MM.1S (cell line): ENCODE results near the gene TMPRSS5.

ENCODE experiments used
- DNase-seq: peaks from one replicate; pipeline ENCODE4 v3.0.0-alpha.2; 2015
- H2AFZ ChIP-seq: fragments of 300-600 bp; sonication (generic); 2 replicates; pipeline ENCODE4 v1.6.0; 2016; ENCODE audit warnings: antibody characterized with exemption, low read length
- H3F3A ChIP-seq: fragments of 300-600 bp; sonication (generic); 2 replicates; pipeline ENCODE4 v1.6.1; 2016; ENCODE audit warnings: mild to moderate bottlenecking, antibody characterized with exemption, low read length, moderate library complexity, mixed read lengths; ENCODE audit not compliant: insufficient read depth
- H3K27ac ChIP-seq: fragments of 300-600 bp; sonication (generic); 2 replicates; pipeline ENCODE4 v1.5.1; 2016; ENCODE audit warnings: mild to moderate bottlenecking, low read length
- H3K27me3 ChIP-seq: fragments of 300-600 bp; sonication (generic); replicated peaks from 2 replicates; pipeline ENCODE4 v1.6.0; 2016; ENCODE audit warnings: low read length; ENCODE audit not compliant: insufficient read depth
- H3K36me3 ChIP-seq: fragments of 300-600 bp; sonication (generic); replicated peaks from 2 replicates; pipeline ENCODE4 v1.6.1; 2016; ENCODE audit warnings: mild to moderate bottlenecking, low read length, mixed read lengths; ENCODE audit not compliant: insufficient read depth
- H3K4me1 ChIP-seq: fragments of 300-600 bp; sonication (generic); 2 replicates; pipeline ENCODE4 v1.6.1; 2016; ENCODE audit warnings: low read length, mixed read lengths
- H3K4me2 ChIP-seq: fragments of 300-600 bp; sonication (generic); 2 replicates; pipeline ENCODE4 v1.6.0; 2016; ENCODE audit warnings: low read depth, low read length
- H3K4me3 ChIP-seq: fragments of 300-600 bp; sonication (generic); 2 replicates; pipeline ENCODE4 v1.5.1; 2016; ENCODE audit warnings: low read length, mixed read lengths
- H3K79me2 ChIP-seq: fragments of 300-600 bp; sonication (generic); 2 replicates; pipeline ENCODE4 v1.6.1; 2016; ENCODE audit warnings: mixed run types, low read length, mixed read lengths
- H3K9ac ChIP-seq: fragments of 300-600 bp; sonication (generic); 2 replicates; pipeline ENCODE4 v1.6.1; 2016; ENCODE audit warnings: low read length, mixed read lengths
- H3K9me2 ChIP-seq: fragments of 300-600 bp; sonication (generic); replicated peaks from 2 replicates; pipeline ENCODE4 v1.6.1; 2016; ENCODE audit warnings: mild to moderate bottlenecking, low read length, mixed read lengths; ENCODE audit not compliant: insufficient read depth
- H3K9me3 ChIP-seq: fragments of 300-600 bp; sonication (generic); replicated peaks from 2 replicates; pipeline ENCODE4 v1.6.1; 2016; ENCODE audit warnings: mild to moderate bottlenecking, low read length, mixed read lengths; ENCODE audit not compliant: insufficient read depth
- H4K20me1 ChIP-seq: fragments of 300-600 bp; sonication (generic); 2 replicates; pipeline ENCODE4 v1.6.1; 2016; ENCODE audit warnings: mild to moderate bottlenecking, low read length, moderate library complexity, mixed read lengths; ENCODE audit not compliant: insufficient read depth
- CTCF ChIP-seq: fragments of 300-600 bp; sonication (generic); IDR thresholded peaks from 2 replicates; pipeline ENCODE4 v1.5.1; 2016; ENCODE audit warnings: antibody characterized with exemption, low read length, mixed read lengths
- EZH2 ChIP-seq: fragments of 300-600 bp; sonication (generic); optimal IDR thresholded peaks from 2 replicates; pipeline ENCODE3; 2017; ENCODE audit warnings: low read depth, mild to moderate bottlenecking, antibody characterized with exemption, low read length, mixed read lengths
- EZH2phosphoT487 ChIP-seq: fragments of 300-600 bp; sonication (generic); IDR thresholded peaks from 2 replicates; pipeline ENCODE4 v1.6.1; 2018; ENCODE audit warnings: antibody characterized with exemption, low read length

Gene TMPRSS5

GRCh38 chr11:113698515-113698914 is 7.6 kb downstream of the TMPRSS5 start:
- Histone ChIP-seq H3K9me2 (no peaks in the 10 kb centered on the region), H3K4me1 (no peaks in the 10 kb centered on the region), H3K4me3 (no peak overlapping the region), H4K20me1 (no peaks in the 10 kb centered on the region), H3K27ac (no peak overlapping the region), H3K79me2 (no peaks in the 10 kb centered on the region), H3F3A (no peaks in the 10 kb centered on the region), H3K9ac (no peak overlapping the region), H3K4me2 (no peak overlapping the region), H3K27me3 (no peaks in the 10 kb centered on the region), H3K9me3 (no peaks in the 10 kb centered on the region), H2AFZ (no peak overlapping the region), H3K36me3 (no peaks in the 10 kb centered on the region)
- DNase-seq, result no peak
- TF ChIP-seq CTCF, result no peak
- no peak for TF ChIP-seq EZH2
- TF ChIP-seq EZH2phosphoT487, result no peak

- no peak overlapping the region for H3K4me3 ChIP-seq
- H3F3A ChIP-seq, result no peaks in the 10 kb centered on the region
- no peaks in the 10 kb centered on the region for H3K27me3 ChIP-seq
- no peak for DNase-seq
- no peak overlapping the region for H3K9ac ChIP-seq
- no peaks in the 10 kb centered on the region for H3K9me2 ChIP-seq
- H3K4me1 ChIP-seq, result no peaks in the 10 kb centered on the region
- no peaks in the 10 kb centered on the region for H3K36me3 ChIP-seq
- H3K4me2 ChIP-seq, result no peak overlapping the region
- TF ChIP-seq CTCF (no peak), EZH2 (no peak), EZH2phosphoT487 (no peak)
- H3K9me3 ChIP-seq, result no peaks in the 10 kb centered on the region
- no peak overlapping the region for H2AFZ ChIP-seq
- H3K79me2 ChIP-seq, result no peaks in the 10 kb centered on the region
- no peak overlapping the region for H3K27ac ChIP-seq
- H4K20me1 ChIP-seq, result no peaks in the 10 kb centered on the region
Measured at GRCh38 chr11:113697756-113698407, 8.2 kb downstream of the TMPRSS5 start.

- Histone ChIP-seq H3K9ac (no peak overlapping the region), H3K4me1 (no peaks in the 10 kb centered on the region), H4K20me1 (no peaks in the 10 kb centered on the region), H3K4me3 (no peak overlapping the region), H3K79me2 (no peaks in the 10 kb centered on the region), H2AFZ (no peak overlapping the region), H3K9me3 (no peaks in the 10 kb centered on the region), H3K27ac (no peak overlapping the region), H3K9me2 (no peaks in the 10 kb centered on the region), H3K27me3 (no peaks in the 10 kb centered on the region), H3F3A (no peaks in the 10 kb centered on the region), H3K36me3 (no peaks in the 10 kb centered on the region), H3K4me2 (no peak overlapping the region)
- TF ChIP-seq EZH2 (no peak), EZH2phosphoT487 (no peak), CTCF (no peak)
- DNase-seq, result no peak
Measured at GRCh38 chr11:113697111-113697510, 9.0 kb downstream of the TMPRSS5 start.
